GM21367 (cell line): ENCODE results near the gene ENAH.

Experiments
- ATAC-seq: cut with Tn5 transposase; IDR thresholded peaks from one replicate; pipeline ENCODE4 v1.9.1; 2021; ENCODE audit not compliant: unreplicated experiment

Gene ENAH

DNA sequence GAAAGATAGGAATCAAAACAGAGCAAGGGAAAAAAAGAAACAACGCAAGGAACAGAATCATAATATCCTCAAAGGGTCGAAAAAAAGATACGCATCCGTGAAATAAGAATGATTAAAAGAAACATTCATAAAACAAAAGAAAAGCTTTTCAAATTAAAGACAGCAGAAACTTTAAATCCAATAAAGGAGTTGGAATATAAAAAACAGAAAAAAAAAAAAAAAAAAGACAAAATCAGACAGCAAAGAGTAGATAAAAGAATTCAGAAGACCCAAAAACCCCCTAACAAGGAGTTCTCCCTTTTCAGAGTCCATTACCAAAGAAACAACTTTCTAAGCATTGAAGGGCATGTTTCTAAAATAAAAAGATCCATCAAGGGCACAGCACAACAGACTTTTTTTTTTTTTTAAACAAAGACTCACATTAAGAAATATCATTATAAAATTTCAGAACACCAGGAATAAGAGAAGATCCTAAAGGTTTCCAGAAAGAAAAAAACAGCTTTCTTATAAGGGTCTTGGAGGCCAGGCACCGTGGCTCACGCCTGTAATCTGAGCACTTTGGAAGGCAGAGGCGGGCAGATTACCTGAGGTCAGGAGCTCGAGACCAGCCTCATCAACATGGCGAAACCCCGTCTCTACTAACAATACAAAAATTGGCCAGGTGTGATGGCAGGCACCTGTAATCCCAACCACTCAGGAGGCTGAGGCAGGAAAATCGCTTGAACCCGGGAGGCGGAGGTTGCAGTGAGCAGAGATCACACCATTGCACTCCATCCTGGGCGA is 44.7 kb downstream of the ENAH start:
- ATAC-seq = no peak

DNA sequence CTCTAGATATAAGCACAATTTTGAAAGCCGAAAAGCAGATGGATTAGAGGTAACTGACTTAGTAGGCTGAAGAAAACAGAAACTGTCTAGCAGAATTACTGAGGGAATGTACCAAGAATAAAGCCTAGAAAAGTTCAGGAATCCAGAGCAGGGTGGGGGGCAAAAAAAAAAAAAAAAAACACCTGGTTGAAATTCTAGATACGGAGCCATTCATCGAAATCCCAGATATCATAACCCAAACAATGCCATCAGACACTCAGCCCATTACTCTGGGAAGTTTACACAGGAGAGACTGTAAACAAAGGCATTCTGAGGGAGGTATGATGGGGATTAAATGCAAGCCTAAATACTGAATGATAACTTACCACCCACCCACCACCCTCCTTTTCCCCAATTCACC is 45.6 kb downstream of the ENAH start:
- no peak for ATAC-seq

GRCh38 chr1:225603538-225604354 is 49.2 kb downstream of the ENAH start:
- ATAC-seq = no peak

DNA sequence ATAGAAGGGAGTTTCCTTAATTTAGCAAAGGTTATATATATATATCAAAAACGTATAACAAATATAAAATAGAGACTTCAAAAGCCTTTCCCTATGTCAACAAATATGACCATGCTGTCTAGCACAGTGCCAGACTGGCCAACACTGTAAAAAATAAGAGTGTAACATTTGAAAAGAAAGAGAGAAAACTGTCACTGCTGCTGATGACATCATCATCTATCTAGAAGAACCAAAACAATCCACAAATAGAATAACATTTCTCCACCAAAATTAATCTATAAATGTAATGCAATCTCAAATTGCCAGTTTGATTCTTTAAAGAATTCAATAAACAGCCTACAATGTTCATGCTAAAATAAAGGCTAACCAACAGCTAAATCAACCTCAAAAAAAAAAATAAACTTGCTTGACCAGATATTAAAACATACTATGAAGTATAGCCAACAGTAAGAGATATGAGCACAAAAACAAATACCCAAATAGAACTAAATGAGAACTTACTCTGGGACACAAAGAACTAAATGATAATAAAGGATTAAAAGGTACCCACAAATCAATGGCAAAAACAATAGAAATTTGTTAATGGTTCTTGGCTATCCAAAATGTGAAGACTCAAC is 50.2 kb downstream of the ENAH start:
- no peak for ATAC-seq

- ATAC-seq = no peak
Measured at GRCh38 chr1:225601902-225602589, 50.9 kb downstream of the ENAH start.

- ATAC-seq = no peak
Measured at GRCh38 chr1:225598847-225599246, 54.1 kb downstream of the ENAH start.

GRCh38 chr1:225597926-225598575 is 54.9 kb downstream of the ENAH start:
- no peak for ATAC-seq

GRCh38 chr1:225596736-225597135 is 56.2 kb downstream of the ENAH start:
- no peak for ATAC-seq

DNA sequence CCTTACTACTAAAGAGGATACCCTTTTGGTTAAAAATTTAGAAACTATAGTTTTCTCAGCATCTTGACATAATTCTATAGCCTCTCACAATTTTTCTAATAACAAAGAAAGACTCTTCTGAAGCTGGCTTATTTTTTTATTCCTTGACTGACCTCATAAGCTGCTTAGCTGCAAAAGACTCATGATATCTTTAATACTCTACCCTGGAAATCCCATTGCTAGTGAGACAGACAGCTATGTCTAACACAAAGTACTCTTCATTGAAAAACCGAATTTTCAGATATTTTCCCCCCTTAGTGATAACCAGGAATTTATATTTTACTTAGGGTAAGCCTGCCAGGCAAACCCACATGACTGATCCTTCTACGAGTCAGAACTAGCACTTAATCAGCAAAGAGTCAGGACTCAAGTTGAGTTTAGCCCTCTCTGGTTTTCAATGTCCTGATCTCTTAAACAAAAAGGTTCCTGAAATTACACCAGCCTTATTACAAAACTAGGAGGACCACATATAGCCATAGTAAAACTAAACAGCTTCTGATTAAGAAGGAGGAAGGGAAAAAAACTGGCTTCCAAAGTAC is 56.9 kb downstream of the ENAH start:
- ATAC-seq = no peak

DNA sequence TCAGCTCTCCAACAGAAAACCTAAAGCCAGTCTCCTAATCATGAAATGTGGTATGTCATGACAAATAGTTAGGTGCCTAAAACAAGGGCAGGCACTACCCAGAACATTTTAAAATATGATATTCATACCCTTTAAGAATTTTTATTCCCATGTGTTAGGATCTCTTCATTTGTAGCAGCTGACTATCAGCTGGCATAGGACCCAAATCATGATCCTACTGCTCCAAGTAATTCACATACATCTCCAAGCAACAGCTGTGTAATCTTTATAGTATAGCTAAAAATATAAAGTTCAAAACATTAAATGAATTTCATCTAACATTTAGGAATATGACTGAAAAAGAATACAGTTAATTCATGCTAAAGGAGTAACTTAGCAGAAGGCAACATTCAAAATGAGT is 57.5 kb downstream of the ENAH start:
- no peak for ATAC-seq

DNA sequence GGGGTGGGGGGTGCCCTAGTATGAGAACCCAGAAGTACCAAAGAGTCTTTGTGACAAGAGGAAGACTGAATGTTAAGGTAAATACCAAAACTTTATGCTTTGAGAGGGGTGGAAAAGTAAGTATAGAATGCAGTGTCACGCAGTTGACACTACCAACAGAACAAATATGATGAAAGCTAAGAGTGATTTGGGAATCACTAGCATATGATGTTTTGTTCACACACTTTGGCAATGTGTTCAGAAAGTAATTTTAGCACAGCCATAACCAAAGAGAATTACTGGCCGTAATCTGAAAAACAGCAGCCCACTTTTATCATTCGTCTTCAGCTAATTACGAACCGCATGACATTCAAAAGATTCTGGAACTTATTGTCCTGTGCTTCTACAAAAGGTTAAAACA is 59.5 kb downstream of the ENAH start:
- no peak for ATAC-seq

GRCh38 chr1:225592362-225593025 is 60.4 kb downstream of the ENAH start:
- no peak for ATAC-seq

DNA sequence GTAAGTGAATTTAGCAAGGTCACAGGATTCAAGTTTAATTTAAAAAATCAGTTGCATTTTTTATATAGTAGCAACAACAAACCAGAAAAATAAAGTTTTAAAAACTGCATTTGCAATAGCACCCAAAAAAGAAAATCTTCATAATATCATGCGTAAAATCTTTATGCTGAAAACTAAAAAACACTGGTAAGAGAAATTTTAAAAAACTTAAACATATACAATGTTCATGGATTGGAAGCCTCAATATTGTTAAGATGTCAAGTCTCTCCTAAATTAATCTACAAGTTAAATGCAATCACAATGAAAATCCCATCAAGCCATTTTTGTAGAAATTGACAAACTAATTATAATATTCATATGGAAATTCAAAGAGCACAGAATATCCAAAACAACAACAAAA is 65.6 kb downstream of the ENAH start:
- ATAC-seq = no peak

DNA sequence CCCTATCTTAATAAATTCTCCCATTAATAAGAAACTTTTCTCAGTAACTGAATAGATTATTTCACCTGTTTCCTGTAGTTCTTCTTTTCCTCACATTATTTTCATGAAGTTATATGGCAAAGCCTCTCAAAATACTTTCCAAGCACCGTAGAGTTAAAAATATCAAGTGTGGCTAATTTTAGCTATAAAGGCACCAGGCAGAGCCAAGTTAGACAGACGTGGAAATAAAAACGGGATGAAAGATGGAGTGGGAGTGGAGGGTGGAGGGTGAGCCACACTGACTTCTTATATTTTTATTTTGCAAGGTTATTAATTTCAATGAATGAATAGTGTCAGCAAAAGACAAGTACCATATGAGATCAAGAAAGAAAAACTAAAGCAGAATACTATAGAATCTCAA is 71.7 kb downstream of the ENAH start:
- ATAC-seq = no peak

DNA sequence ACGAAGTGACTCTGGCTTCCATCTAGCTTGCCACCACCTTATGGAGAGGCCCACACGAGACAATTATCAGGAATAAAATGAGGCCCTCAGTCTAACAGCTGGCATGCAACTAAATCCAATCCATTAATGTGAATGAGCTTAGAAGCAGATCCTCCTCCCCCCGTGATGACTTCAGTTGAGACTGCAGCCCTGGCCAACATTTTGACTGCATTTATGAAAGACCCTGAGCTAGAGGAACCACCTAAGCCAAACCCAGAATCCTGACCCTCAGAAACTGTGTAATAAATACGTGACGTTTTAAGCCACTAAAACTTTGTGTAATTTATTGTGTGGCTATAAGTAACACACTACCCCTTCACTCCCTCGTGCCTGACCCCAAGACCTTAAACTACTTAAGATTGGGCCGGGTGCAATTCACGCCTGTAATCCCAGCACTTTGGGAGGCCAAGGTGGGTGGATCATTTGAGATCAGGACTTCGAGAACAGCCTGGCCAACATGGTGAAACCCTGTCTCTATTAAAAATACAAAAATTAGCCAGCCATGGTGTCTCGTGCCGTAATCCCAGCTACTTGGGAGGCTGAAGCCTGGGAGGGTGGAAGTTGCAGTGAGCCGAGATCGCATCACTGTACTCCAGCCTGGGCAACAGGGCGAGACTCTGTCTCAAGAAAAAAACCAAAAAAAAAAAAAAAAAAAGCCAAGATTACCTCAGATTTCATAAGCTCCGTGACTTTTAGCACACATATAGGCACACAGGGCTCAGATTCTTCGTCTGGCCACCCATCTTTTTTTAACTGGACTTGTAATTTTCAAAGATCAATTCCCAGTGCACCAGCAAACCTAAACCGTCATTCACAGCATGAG is 72.5 kb downstream of the ENAH start:
- no peak for ATAC-seq

- ATAC-seq = no peak
Measured at GRCh38 chr1:225578251-225578977, 74.5 kb downstream of the ENAH start.

- no peak for ATAC-seq
Measured at GRCh38 chr1:225577241-225577640, 75.7 kb downstream of the ENAH start.

DNA sequence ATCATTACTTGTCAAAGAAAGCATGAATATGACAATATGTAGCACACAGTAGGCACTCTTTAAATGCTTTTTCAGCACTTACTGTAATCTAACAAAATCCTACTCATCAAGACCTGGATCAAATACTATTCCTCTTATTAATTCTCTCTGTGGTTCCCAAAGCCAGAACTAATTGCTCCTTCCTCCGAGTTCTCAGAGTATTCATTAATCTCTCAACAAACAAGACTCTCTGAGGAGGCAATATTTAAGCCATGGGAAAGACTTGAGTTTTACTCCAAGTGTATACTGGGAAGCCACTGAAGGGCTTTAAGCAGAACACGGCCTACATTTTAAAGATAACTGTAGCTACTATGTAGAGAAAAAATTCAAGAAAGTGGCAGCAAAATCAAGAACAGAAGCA is 79.7 kb downstream of the ENAH start:
- no peak for ATAC-seq
